Stomach (tissue), 9 donors: ENCODE results near the gene INPP4B. TPM values are rescaled to one million over a fixed set of nuclear protein-coding genes. Genes with fewer than 3 reads are reported as not detected.

Experiments
- DNase-seq, 2 donors: peaks; one replicate each; pipeline versions ENCODE4 v3.0.0 to v3.0.0-alpha.2; 2013 to 2019
- H3K27ac ChIP-seq, 5 donors: fragments of 200-600 bp in 4 of 5; sonication (generic) in 4 of 5; one replicate each; pipeline ENCODE4 v1.5.1; 2013 to 2019; ENCODE audit warnings: mild to moderate bottlenecking in 1 of 5, moderate library complexity in 1 of 5
- H3K27me3 ChIP-seq, 3 donors: fragments of 200-600 bp; sonication (generic); one replicate each; pipeline ENCODE4 v1.5.1; 2017 to 2019; ENCODE audit warnings: mixed run types in 1 of 3
- H3K36me3 ChIP-seq, 4 donors: fragments of 200-600 bp; sonication (generic); 1 replicate in 3 of 4; 2 replicates in 1 of 4; pipeline ENCODE4 v1.5.1; 2016 to 2019
- H3K4me1 ChIP-seq, 4 donors: fragments of 200-600 bp; sonication (generic); one replicate each; pipeline ENCODE4 v1.5.1; 2016 to 2019
- H3K4me3 ChIP-seq, 4 donors: fragments of 200-600 bp; sonication (generic) in 3 of 4; one replicate each; pipeline ENCODE4 v1.5.1; 2016 to 2019; ENCODE audit warnings: mild to moderate bottlenecking in 1 of 4
- H3K9me3 ChIP-seq, 4 donors: fragments of 200-600 bp; sonication (generic); one replicate each; pipeline ENCODE4 v1.5.1; 2016 to 2019
- EP300 ChIP-seq: sonication (generic); formaldehyde crosslinking; IDR thresholded peaks from one replicate; pipeline ENCODE4 v1.6.1; 2017; ENCODE audit warnings: antibody characterized with exemption
- POLR2A ChIP-seq, 4 donors: fragments of 450-650 bp; IDR thresholded peaks; one replicate each; pipeline ENCODE4 v1.6.1; 2016; ENCODE audit warnings: antibody characterized with exemption in 4 of 4, control low read depth in 2 of 4, mild to moderate bottlenecking in 1 of 4, moderate library complexity in 1 of 4
- POLR2AphosphoS5 ChIP-seq, 3 donors: sonication (generic); formaldehyde crosslinking; IDR thresholded peaks; one replicate each; pipeline ENCODE4 v1.6.1; 2016; ENCODE audit warnings: antibody characterized with exemption in 3 of 3
- WGBS, 5 donors: extraction: QIAGEN DNeasy Blood & Tissue Kit in 3 of 5; methylation state at CpG; one replicate each; pipeline versions ENCODE4 v1.1.5 to v1.1.7; 2013 to 2018; 5-methylcytosine and 5-hydroxymethylcytosine counted together
- intact Hi-C: fragments of 100-400 bp; cut with DNase I; formaldehyde crosslinking; loops from one replicate; pipeline ENCODE4 v1.15.1; 2023; ENCODE audit warnings: low total_unique reads
- polyA plus RNA-seq, 3 donors: library from polyadenylated mRNA; stranded (reverse); fragments of 200-250 nt; gene quantifications; one replicate each; pipeline ENCODE4 v1.2.3, GENCODE V29; 2013
- total RNA-seq, 5 donors: library from RNA; depleted of rRNA; stranded (reverse); fragments of >200 nt; gene quantifications; one replicate each; pipeline versions ENCODE4 v1.1.0 to v1.2.3, GENCODE V29; 2014 to 2016
- TF ChIP-seq, protein P1 (sequence below), 7 experiments: fragments of 450-650 bp in 4 of 7; fragments of 200-600 bp in 3 of 7; sonication (generic) in 3 of 7; IDR thresholded peaks; one replicate each; pipeline ENCODE4 v1.5.1; 2016 to 2019; ENCODE audit warnings: antibody characterized with exemption in 7 of 7, control low read depth in 2 of 7, mild to moderate bottlenecking in 1 of 7
- donor health status: healthy with polysubstance abuse.
- donor health status: Bipolar disorder and iron deficiency.
- donor health status: healthy.

INPP4B gene
- total and polyA plus RNA-seq, 8 donors: 1.4 to 96.9 (median 11.7) TPM

DNA sequence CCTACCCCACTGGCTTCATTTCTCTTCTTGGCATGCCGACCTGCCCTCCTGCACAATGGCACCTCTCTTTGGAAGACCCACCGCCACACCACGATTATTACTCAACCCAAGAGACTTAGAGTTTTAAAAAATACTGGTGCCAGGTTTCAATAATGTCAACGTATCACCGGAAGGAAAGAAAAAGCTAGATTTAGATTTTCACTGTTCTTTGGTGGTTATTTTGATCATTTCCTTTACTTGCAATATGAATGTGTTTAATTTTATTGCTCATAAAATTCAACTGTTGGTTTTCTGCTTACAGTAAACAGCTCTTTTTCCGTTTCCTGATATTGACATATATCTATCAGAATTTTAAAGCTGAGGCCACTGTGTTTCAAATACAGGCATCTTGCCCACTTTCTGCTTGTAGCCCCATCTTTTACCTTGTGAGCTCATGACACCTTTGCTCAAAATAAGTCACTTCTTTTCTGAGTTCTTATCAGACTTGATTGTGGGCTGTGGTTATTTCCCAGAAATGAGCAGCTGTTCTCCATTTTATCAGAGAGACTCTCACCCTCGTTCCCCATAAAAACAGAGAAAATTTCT is 439.1 kb downstream of the INPP4B start:
- no peaks in the 10 kb centered on the region for H3K27me3 ChIP-seq
- H3K4me3 ChIP-seq: no peak overlapping the region
- DNase-seq: no peak
- H3K27ac ChIP-seq: peak overlapping the region in 3 of 5 donors; percentile 1 to 78 (median 39)
- H3K9me3 ChIP-seq: no peaks in the 10 kb centered on the region
- TF ChIP-seq, protein P1, sequence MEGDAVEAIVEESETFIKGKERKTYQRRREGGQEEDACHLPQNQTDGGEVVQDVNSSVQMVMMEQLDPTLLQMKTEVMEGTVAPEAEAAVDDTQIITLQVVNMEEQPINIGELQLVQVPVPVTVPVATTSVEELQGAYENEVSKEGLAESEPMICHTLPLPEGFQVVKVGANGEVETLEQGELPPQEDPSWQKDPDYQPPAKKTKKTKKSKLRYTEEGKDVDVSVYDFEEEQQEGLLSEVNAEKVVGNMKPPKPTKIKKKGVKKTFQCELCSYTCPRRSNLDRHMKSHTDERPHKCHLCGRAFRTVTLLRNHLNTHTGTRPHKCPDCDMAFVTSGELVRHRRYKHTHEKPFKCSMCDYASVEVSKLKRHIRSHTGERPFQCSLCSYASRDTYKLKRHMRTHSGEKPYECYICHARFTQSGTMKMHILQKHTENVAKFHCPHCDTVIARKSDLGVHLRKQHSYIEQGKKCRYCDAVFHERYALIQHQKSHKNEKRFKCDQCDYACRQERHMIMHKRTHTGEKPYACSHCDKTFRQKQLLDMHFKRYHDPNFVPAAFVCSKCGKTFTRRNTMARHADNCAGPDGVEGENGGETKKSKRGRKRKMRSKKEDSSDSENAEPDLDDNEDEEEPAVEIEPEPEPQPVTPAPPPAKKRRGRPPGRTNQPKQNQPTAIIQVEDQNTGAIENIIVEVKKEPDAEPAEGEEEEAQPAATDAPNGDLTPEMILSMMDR (IDR thresholded peaks at IDR 0.05): no peak
- no peak for TF ChIP-seq POLR2AphosphoS5 (IDR thresholded peaks at IDR 0.05)
- TF ChIP-seq POLR2A (IDR thresholded peaks at IDR 0.05): no peak
- no peak for TF ChIP-seq EP300
- H3K36me3 ChIP-seq: no peaks in the 10 kb centered on the region
- peaks cover 9 to 54% (median 24%) of the 10 kb centered on the region in 4 donors for H3K4me1 ChIP-seq
- 61 to 73% (median 66%) methylated on average over 7 of the region's 7 CpGs for WGBS, 5 donors
- intact Hi-C loops: no loop called here

DNA sequence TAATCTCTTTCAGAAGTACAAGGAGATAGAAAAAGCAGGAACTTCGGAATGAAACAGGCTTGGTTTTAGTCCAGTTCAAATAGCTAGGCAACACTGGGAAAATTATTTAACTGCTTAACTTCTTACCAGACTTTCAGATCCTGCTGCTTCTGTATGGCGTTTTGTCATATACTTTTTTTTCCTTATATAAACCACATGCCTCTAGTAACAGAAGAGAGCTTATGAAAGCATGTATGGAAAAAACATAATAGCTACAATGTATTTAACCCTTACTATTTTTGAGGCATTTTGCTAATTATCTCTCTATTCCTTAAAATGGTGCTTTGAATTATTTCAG is 439.6 kb downstream of the INPP4B start:
- no peak for DNase-seq
- no peaks in the 10 kb centered on the region for H3K36me3 ChIP-seq
- H3K27me3 ChIP-seq: no peaks in the 10 kb centered on the region
- H3K4me1 ChIP-seq: peaks cover 9 to 54% (median 24%) of the 10 kb centered on the region in 4 donors
- H3K9me3 ChIP-seq: no peaks in the 10 kb centered on the region
- no peak overlapping the region for H3K4me3 ChIP-seq
- intact Hi-C loops: no loop called here
- no peak for TF ChIP-seq POLR2A (IDR thresholded peaks at IDR 0.05)
- TF ChIP-seq POLR2AphosphoS5 (IDR thresholded peaks at IDR 0.05): no peak
- TF ChIP-seq EP300: no peak
- TF ChIP-seq, protein P1 (IDR thresholded peaks at IDR 0.05): no peak
- 17 to 27% (median 23%) methylated on average over 2 of the region's 2 CpGs for WGBS, 5 donors
- H3K27ac ChIP-seq: peak overlapping the region in 3 of 5 donors; percentile 39 to 84 (median 78)

DNA sequence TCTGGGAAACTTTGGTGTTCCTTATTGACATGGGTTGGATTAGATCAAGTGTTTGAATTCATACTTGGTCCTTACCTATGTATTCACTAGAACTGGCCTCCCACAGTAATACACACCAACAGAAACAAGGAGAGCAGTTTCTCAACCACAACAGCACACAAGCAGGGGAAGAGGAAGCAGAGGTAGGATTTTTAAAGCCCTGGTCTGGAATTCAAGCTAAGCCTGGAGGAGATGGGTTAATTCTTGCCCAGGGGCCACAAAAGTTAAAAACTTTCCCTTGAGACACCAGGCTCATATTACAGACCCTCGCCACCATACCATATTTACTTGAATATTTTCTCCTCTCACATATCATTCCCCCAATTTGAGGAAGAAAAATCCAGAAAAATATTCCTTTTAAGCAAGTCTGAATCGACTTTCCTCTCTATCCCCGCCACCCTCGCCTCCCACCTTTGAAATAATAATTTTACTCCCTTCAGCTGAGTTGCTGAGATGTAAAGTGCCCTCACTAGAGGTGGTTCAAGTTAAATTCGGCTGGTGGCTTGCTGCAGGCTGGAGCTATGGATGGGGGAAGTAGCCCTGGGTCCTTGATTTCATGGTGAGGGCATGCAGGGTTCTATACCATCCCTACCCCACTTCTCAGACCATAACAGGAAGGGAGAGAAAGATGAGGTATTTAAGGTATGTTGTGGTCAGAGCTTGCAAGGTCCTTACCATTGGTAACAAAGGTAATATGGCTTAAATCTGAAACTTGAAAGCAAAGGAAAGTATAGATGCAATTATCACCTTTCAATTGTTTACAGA is 440.2 kb downstream of the INPP4B start:
- no peaks in the 10 kb centered on the region for H3K9me3 ChIP-seq
- H3K27ac ChIP-seq: peak overlapping the region; percentile 12 to 86 (median 78)
- WGBS, 5 donors: 54 to 65% (median 60%) methylated on average over 5 of the region's 5 CpGs
- peak in 1 of 2 donors; percentile 28 for DNase-seq
- peaks cover 9 to 54% (median 24%) of the 10 kb centered on the region in 4 donors for H3K4me1 ChIP-seq
- intact Hi-C loops: no loop called here
- H3K36me3 ChIP-seq: no peaks in the 10 kb centered on the region
- H3K27me3 ChIP-seq: no peaks in the 10 kb centered on the region
- H3K4me3 ChIP-seq: peak overlapping the region; percentile 45 to 52 (median 48)
- no peak for TF ChIP-seq EP300
- no peak for TF ChIP-seq POLR2A (IDR thresholded peaks at IDR 0.05)
- TF ChIP-seq, protein P1 (IDR thresholded peaks at IDR 0.05): no peak
- no peak for TF ChIP-seq POLR2AphosphoS5 (IDR thresholded peaks at IDR 0.05)

GRCh38 chr4:142405021-142405694 is 440.9 kb downstream of the INPP4B start:
- no peak for TF ChIP-seq POLR2A (IDR thresholded peaks at IDR 0.05)
- TF ChIP-seq, protein P1 (IDR thresholded peaks at IDR 0.05): no peak
- no peak for TF ChIP-seq EP300
- TF ChIP-seq POLR2AphosphoS5 (IDR thresholded peaks at IDR 0.05): peak in 1 of 3 donors; percentile 22
- intact Hi-C loops: no loop called here
- Histone ChIP-seq H3K9me3 (no peaks in the 10 kb centered on the region), H3K4me1 (peaks cover 9 to 54% (median 24%) of the 10 kb centered on the region in 4 donors), H3K4me3 (peak overlapping the region; percentile 45 to 52 (median 48)), H3K27ac (peak overlapping the region; percentile 12 to 86 (median 78)), H3K27me3 (no peaks in the 10 kb centered on the region), H3K36me3 (no peaks in the 10 kb centered on the region)
- DNase-seq: peak; percentile 38 to 79
- WGBS, 5 donors: 0 to 4% (median 2%) methylated on average over 13 to 14 of the region's 14 CpGs
